Measurements from ENCODE around the gene GGCX. TPM values are rescaled to one million over a fixed set of nuclear protein-coding genes. Genes with fewer than 3 reads are reported as not detected.

The GGCX gene
- total and polyA plus RNA-seq, 2 of the 4 experiments (the other 2 are of a cell fraction) = 35.0 to 39.4 TPM

GRCh38 chr2:85504778-85505261 lies 56.5 kb downstream of the GGCX start:
- Histone ChIP-seq H3K9ac (ENCODE audit: low read depth, low read length) (no peak overlapping the region), H3K79me1 (ENCODE audit: low read depth in 1 of 2, low read length in 2 of 2) (peaks cover 0 to 24% of the 10 kb centered on the region in 2 experiments; a peak in 2 of 4 replicates), H3K4me1 (ENCODE audit: control insufficient read depth, insufficient read depth, low read length) (peaks cover 32% of the 10 kb centered on the region), H2AFZ (replicated peaks; ENCODE audit: low read length, poor library complexity) (peak overlapping the region; percentile 70), H3K18ac (ENCODE audit: low read depth, low read length) (peak overlapping the region; percentile 78), H2BK20ac (ENCODE audit: low read depth, low read length) (peak overlapping the region; percentile 95), H2AK5ac (ENCODE audit: low read depth, low read length) (peak overlapping the region; percentile 89), H2BK15ac (ENCODE audit: low read depth, low read length) (peak overlapping the region; percentile 92; the same call in 1 of the 3 replicates), H3K27ac (ENCODE audit: insufficient read depth, low read length) (peak overlapping the region; percentile 72), H3K4me2 (ENCODE audit: low read depth, low read length) (no peak overlapping the region), H4K91ac (ENCODE audit: insufficient read depth, low read depth, low read length) (peak overlapping the region; percentile 96), H3K9me1 (ENCODE audit: insufficient read depth, low read length) (peaks cover 49% of the 10 kb centered on the region), H3K4me3 (ENCODE audit: insufficient read depth, low read depth, low read length) (no peak overlapping the region), H2BK5ac (ENCODE audit: low read depth, low read length, poor library complexity, severe bottlenecking) (peak overlapping the region; percentile 89), H4K20me1 (ENCODE audit: insufficient read depth, low read length) (no peaks in the 10 kb centered on the region), H4K8ac (ENCODE audit: low read depth in 2 of 2, low read length in 2 of 2) (peak overlapping the region in 1 of 2 experiments; percentile 79; a peak in 2 of 4 replicates), H3K56ac (ENCODE audit: extremely low read depth, insufficient read depth, low read length) (peak overlapping the region; percentile 34; the same call in 1 of the 2 replicates), H3K4ac (ENCODE audit: low read depth, low read length) (peak overlapping the region; percentile 98), H4K5ac (ENCODE audit: low read depth, low read length) (peak overlapping the region; percentile 6; the same call in 1 of the 2 replicates), H3K36me3 (ENCODE audit: control insufficient read depth, insufficient read depth, low read length) (no peaks in the 10 kb centered on the region), H2BK120ac (ENCODE audit: low read depth, low read length) (peak overlapping the region; percentile 91), H3K23ac (ENCODE audit: low read depth, low read length) (peak overlapping the region; percentile 70), H3K9me3 (ENCODE audit: control insufficient read depth, insufficient read depth, low read length) (no peaks in the 10 kb centered on the region), H3K14ac (replicated peaks; ENCODE audit: low read depth, low read length) (peak overlapping the region; percentile 95), H3K27me3 (ENCODE audit: control insufficient read depth, insufficient read depth, low read length) (no peaks in the 10 kb centered on the region), H2AK9ac (replicated peaks; ENCODE audit: low read depth, low read length, poor library complexity) (peak overlapping the region; percentile 86)
- peak; percentile 97 for DNase-seq
- WGBS, 2 experiments (ENCODE audit: extremely low coverage in 2 of 2, insufficient read length in 1 of 2) = no CpG with 5 or more reads among the region's 3 CpGs
- intact Hi-C loops (cut with micrococcal nuclease) = loop anchor here (1.0 kb wide), 1 partner anchor 72 kb away; no protein-coding TSS in a partner anchor
- POLR2A ChIA-PET (ENCODE audit: unreplicated experiment) = interaction anchor here (1.0 to 1.1 kb wide), 2 partner anchors 34 to 42 kb away, joined by 3 to 6 read pairs; partner anchors contain the start of gene MAT2A
- in situ Hi-C loops (cut with MboI; ENCODE audit: low sequenced_read_pairs) = no loop called here
- TF ChIP-seq MAFK (IDR thresholded peaks at IDR 0.05; ENCODE audit: low read depth, low read length) = peak; percentile 44; the same call in 1 of the 2 replicates
- peak; percentile 94 for TF ChIP-seq BHLHE40 (IDR thresholded peaks at IDR 0.05; ENCODE audit: low read depth, low read length)
- peak; percentile 59 for TF ChIP-seq MXI1 (IDR thresholded peaks at IDR 0.05; ENCODE audit: borderline replicate concordance, low read depth, low read length)
- no peak for TF ChIP-seq SMC3 (IDR thresholded peaks at IDR 0.05; ENCODE audit: low read depth, low read length)
- peak; percentile 27; the same call in 1 of the 2 replicates for TF ChIP-seq FOS (IDR thresholded peaks at IDR 0.05; ENCODE audit: low read depth, low read length)
- TF ChIP-seq ELK1 (IDR thresholded peaks at IDR 0.05; ENCODE audit: borderline replicate concordance, low read depth, low read length) = no peak
- TF ChIP-seq, protein P1, sequence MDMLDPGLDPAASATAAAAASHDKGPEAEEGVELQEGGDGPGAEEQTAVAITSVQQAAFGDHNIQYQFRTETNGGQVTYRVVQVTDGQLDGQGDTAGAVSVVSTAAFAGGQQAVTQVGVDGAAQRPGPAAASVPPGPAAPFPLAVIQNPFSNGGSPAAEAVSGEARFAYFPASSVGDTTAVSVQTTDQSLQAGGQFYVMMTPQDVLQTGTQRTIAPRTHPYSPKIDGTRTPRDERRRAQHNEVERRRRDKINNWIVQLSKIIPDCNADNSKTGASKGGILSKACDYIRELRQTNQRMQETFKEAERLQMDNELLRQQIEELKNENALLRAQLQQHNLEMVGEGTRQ (IDR thresholded peaks at IDR 0.05; ENCODE audit: low read depth, low read length) = peak; percentile 83
- TF ChIP-seq RCOR1 (IDR thresholded peaks at IDR 0.05; ENCODE audit: insufficient replicate concordance, low read length) = peak; percentile 22
- peak; percentile 70 for ATAC-seq (ENCODE audit: low read depth)
- dilution Hi-C loops (cut with HindIII; ENCODE audit: low sequenced_read_pairs, unreplicated experiment) = no loop called here
- CTCF ChIA-PET = interaction anchor here (1.0 to 1.4 kb wide), 2 partner anchors 34 to 84 kb away, joined by 4 to 5 read pairs; partner anchors contain the start of gene MAT2A
- BruUV-seq (replicated peaks) = no TSS peak

Data from IMR-90 (cell line).